ENCODE results near the gene SMC6. TPM values are rescaled to one million over a fixed set of nuclear protein-coding genes. Genes with fewer than 3 reads are reported as not detected.

SMC6 gene
- total RNA-seq, 6 experiments from 2014 or later: 8.1 to 14.4 (median 10.2) TPM

DNA sequence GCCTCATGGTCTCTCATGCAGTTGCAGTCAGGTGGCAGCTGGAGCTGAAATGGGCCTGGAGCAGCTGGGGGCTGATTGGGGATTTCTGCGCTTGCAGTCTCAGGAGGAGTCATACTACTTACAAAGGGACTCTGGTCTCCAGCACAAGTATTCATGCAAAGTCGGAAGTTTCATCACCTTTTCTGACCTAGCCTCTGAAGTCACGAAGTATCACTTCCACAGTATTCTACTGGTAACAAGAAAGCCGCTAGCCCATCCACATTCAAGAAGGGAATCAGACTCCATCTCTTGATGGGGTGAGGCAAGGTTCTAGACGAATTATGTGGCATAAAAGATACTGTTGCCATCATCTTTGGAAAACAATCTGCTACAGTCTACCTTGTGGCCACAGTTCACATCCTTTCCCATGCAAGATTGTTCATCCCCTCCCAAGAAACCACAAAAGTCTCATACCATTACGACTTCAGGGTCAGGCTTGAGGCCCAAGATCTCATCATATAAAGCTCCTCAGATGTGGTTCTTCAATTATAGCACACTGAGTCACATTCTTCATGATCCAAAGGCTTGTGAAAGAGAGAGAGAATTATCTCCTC lies 95.3 kb downstream of the SMC6 start:
- Histone ChIP-seq H3K4me1 (no peaks in the 10 kb centered on the region), H3K4me3 (no peak overlapping the region), H3K27ac (no peak overlapping the region), H3K27me3 (no peaks in the 10 kb centered on the region), H3K9me3 (no peaks in the 10 kb centered on the region), H3K36me3 (no peaks in the 10 kb centered on the region)
- WGBS (ENCODE audit: insufficient coverage, low coverage, low lambda C conversion rate, missing lambda C conversion rate): 100% methylated on average over 1 of the region's 6 CpGs
- no peak for TF ChIP-seq POLR2A (IDR thresholded peaks at IDR 0.05)
- TF ChIP-seq CTCF (IDR thresholded peaks at IDR 0.05): no peak
- ATAC-seq (no peak), DNase-seq (no peak)
- intact Hi-C loops (cut with DNase I): no loop called here

DNA sequence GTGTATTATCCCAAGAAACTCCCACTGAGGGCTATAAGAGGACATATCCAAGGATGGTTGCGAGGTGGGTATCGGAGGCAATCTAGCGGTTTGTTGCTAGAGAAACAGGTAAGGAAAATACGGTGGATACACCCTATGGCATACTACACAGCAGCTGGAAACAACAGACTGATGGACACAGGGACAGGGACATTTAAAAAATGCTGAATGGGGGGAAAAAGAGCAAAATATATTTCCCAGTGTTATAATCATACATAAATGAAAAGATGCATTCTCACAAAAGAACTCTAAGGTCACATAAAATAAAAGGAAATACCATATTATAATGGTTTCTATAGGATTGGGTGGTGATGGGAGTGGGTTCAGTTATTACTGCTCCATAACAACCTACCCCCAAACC lies 95.9 kb downstream of the SMC6 start:
- ATAC-seq: no peak
- no peak for TF ChIP-seq POLR2A (IDR thresholded peaks at IDR 0.05)
- no peak for TF ChIP-seq CTCF (IDR thresholded peaks at IDR 0.05)
- intact Hi-C loops (cut with DNase I): no loop called here

DNA sequence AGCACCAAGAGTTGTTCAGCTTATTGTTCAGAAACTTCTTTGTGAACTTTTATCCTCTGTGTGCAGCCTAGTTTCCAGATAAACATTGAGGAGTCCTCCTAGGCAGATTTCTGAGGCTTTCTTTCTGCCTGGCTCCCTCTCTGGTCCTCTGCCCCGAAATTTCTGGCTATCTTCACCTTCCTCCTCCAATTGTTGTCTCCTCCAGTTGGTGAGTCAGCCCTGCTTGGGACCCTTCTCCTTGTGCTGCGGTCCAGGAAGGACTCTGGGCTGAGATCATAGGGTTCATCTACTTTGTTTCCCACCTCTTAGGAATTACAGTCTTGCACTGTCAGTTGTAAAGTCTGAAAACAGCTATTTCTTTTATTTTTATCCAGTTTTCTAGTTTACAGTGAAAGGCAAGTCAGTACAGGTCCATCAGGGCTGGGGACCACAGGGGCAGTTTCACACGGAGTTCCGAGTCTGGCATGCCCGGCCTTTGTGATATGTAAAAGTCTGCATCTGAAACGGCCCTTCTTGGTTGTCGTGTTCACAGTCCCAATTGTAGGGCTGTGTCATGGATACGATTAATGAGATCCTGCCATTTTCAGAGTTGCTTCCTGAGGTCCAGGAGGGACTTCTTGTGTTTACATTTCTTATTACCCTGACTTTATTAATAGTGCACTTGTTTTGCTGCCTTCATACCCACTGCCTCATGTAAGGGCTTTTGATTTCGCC lies 100.8 kb downstream of the SMC6 start:
- H3K4me3 ChIP-seq: no peak overlapping the region
- H3K4me1 ChIP-seq: no peaks in the 10 kb centered on the region
- WGBS (ENCODE audit: insufficient coverage, low coverage, low lambda C conversion rate, missing lambda C conversion rate): 87% methylated on average over 9 of the region's 9 CpGs
- no peaks in the 10 kb centered on the region for H3K36me3 ChIP-seq
- no peak for TF ChIP-seq POLR2A (IDR thresholded peaks at IDR 0.05)
- intact Hi-C loops (cut with DNase I): no loop called here
- DNase-seq (no peak), ATAC-seq (no peak)
- H3K27me3 ChIP-seq: no peaks in the 10 kb centered on the region
- no peaks in the 10 kb centered on the region for H3K9me3 ChIP-seq
- H3K27ac ChIP-seq: no peak overlapping the region

More for the DNA sequence above, 95.9 kb downstream of the SMC6 start:
- no peak overlapping the region for H3K27ac ChIP-seq
- 89% methylated on average over 4 of the region's 4 CpGs for WGBS (ENCODE audit: insufficient coverage, low coverage, low lambda C conversion rate, missing lambda C conversion rate)
- H3K4me1 ChIP-seq: no peaks in the 10 kb centered on the region
- no peaks in the 10 kb centered on the region for H3K27me3 ChIP-seq
- H3K9me3 ChIP-seq: no peaks in the 10 kb centered on the region
- H3K36me3 ChIP-seq: no peaks in the 10 kb centered on the region
- no peak for DNase-seq
- H3K4me3 ChIP-seq: no peak overlapping the region

GRCh38 chr2:17649026-17649425 lies 104.6 kb downstream of the SMC6 start:
- 100% methylated on average over 1 of the region's 11 CpGs for WGBS (ENCODE audit: insufficient coverage, low coverage, low lambda C conversion rate, missing lambda C conversion rate)
- H3K9me3 ChIP-seq: no peaks in the 10 kb centered on the region
- ATAC-seq (no peak), DNase-seq (no peak)
- intact Hi-C loops (cut with DNase I): no loop called here
- no peaks in the 10 kb centered on the region for H3K4me1 ChIP-seq
- H3K27ac ChIP-seq: no peak overlapping the region
- no peaks in the 10 kb centered on the region for H3K36me3 ChIP-seq
- no peak overlapping the region for H3K4me3 ChIP-seq
- TF ChIP-seq CTCF (IDR thresholded peaks at IDR 0.05) (no peak), POLR2A (IDR thresholded peaks at IDR 0.05) (no peak)
- H3K27me3 ChIP-seq: no peaks in the 10 kb centered on the region

- H3K27ac ChIP-seq: no peak overlapping the region
- H3K9me3 ChIP-seq: no peaks in the 10 kb centered on the region
- intact Hi-C loops (cut with DNase I): no loop called here
- H3K27me3 ChIP-seq: no peaks in the 10 kb centered on the region
- DNase-seq (no peak), ATAC-seq (no peak)
- H3K4me3 ChIP-seq: no peak overlapping the region
- 63% methylated on average over 1 of the region's 1 CpG for WGBS (ENCODE audit: insufficient coverage, low coverage, low lambda C conversion rate, missing lambda C conversion rate)
- H3K4me1 ChIP-seq: no peaks in the 10 kb centered on the region
- TF ChIP-seq POLR2A (IDR thresholded peaks at IDR 0.05) (no peak), CTCF (IDR thresholded peaks at IDR 0.05) (no peak)
- no peaks in the 10 kb centered on the region for H3K36me3 ChIP-seq
These were observed 105.0 kb downstream of the SMC6 start for GRCh38 chr2:17648581-17648980.
